HG03095 (cell line): ENCODE measurements around the gene SPPL2B.

Source experiments
- ATAC-seq: cut with Tn5 transposase; IDR thresholded peaks from one replicate; pipeline ENCODE4 v1.9.1; 2021; ENCODE audit warnings: moderate library complexity; ENCODE audit not compliant: unreplicated experiment

Gene SPPL2B

GRCh38 chr19:2300533-2300932, 28.0 kb upstream of the SPPL2B start:
- no peak for ATAC-seq

- ATAC-seq: no peak
These were observed 25.9 kb upstream of the SPPL2B start for GRCh38 chr19:2302319-2303210.

GRCh38 chr19:2303211-2303798, 25.2 kb upstream of the SPPL2B start:
- no peak for ATAC-seq

- no peak for ATAC-seq
These were observed 22.8 kb upstream of the SPPL2B start for GRCh38 chr19:2305452-2306280.

- no peak for ATAC-seq
These were observed 22.1 kb upstream of the SPPL2B start for GRCh38 chr19:2306281-2306806.

GRCh38 chr19:2306971-2307370, 21.5 kb upstream of the SPPL2B start:
- ATAC-seq: no peak

GRCh38 chr19:2307518-2308012, 20.9 kb upstream of the SPPL2B start:
- ATAC-seq: no peak

- no peak for ATAC-seq
These were observed 20.3 kb upstream of the SPPL2B start, which contains the start of gene LINGO3 for GRCh38 chr19:2308114-2308556. TSS of gene LINGO3 (minus strand) at chr19:2308154. CDS start at chr19:2291776, 16,378 bp downstream.

- no peak for ATAC-seq
These were observed 18.6 kb upstream of the SPPL2B start for GRCh38 chr19:2309734-2310362.

GRCh38 chr19:2311093-2311492, 17.4 kb upstream of the SPPL2B start:
- no peak for ATAC-seq

GRCh38 chr19:2312820-2313501, 15.5 kb upstream of the SPPL2B start:
- ATAC-seq: no peak

- no peak for ATAC-seq
These were observed 13.2 kb upstream of the SPPL2B start for GRCh38 chr19:2315121-2315817.

- ATAC-seq: no peak
These were observed 12.6 kb upstream of the SPPL2B start for GRCh38 chr19:2315818-2316353.

GRCh38 chr19:2317300-2317699, 11.2 kb upstream of the SPPL2B start:
- no peak for ATAC-seq

- no peak for ATAC-seq
These were observed 10.7 kb upstream of the SPPL2B start for GRCh38 chr19:2317756-2318155.

GRCh38 chr19:2318923-2319322, 9.6 kb upstream of the SPPL2B start:
- no peak for ATAC-seq

- ATAC-seq: no peak
These were observed 8.9 kb upstream of the SPPL2B start for GRCh38 chr19:2319551-2319950.

- no peak for ATAC-seq
These were observed 8.4 kb upstream of the SPPL2B start for GRCh38 chr19:2320049-2320448.

- no peak for ATAC-seq
These were observed 7.5 kb upstream of the SPPL2B start for GRCh38 chr19:2320939-2321338.
